ENCODE results near the gene TSTD2.

The TSTD2 gene

DNA sequence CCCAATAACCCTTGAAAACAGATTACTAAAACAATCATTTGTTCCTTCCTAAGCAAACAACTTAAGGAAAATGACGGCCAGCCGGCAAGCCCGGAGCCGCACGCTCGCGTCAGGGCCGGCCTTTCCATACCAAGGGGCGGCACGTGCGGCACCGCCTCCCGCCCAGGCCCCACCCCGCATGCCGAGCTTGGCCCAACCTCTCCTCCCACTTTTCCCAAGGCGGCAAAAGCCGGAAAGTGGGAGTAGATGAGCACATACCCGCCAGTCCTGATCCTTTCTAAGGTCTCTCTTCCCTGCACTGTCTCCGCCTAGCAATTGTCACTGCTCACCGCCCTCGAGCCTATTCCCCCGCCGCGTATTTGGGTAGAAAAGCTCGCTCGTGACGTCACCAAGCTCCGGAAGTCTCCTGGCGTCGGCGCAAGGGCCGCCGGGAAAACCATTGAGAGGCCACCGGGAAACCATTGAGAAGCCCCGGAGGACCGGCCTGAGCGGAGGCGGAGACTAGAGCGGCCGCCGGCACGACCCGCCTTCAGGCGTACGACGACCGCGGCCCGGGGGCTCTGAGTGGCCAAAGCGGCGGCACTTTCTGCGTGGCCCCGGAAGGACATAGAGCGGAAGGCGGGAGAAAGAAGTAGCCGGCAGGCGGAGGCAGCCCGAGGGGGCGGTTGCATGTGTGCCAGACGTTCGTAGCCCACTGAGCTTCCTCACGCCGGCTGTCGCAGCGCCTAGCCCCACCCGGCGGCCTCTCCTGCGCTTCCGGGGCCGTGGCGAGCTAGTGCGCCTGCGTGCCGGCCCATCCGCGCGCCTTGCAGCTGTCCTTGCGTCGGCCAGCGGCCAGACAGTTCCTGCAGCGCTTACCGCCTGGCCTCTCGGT lies at the start of gene TSTD2, which contains the start of gene NCBP1:
TSS of gene TSTD2 (minus strand) at position 384 of the 874 bp plus-strand sequence. CDS start 5,806 bp downstream, outside the sequence.
TSS of gene NCBP1 (plus strand) at position 837 of the 874 bp plus-strand sequence. CDS start 61 bp downstream, outside the sequence.
- DNase-seq: peak; percentile 97

GRCh38 chr9:97682242-97682641 lies 49.1 kb upstream of the TSTD2 start:
- no peak for DNase-seq

- no peak for DNase-seq
These were observed 42.5 kb upstream of the TSTD2 start for GRCh38 chr9:97675655-97676054.

DNA sequence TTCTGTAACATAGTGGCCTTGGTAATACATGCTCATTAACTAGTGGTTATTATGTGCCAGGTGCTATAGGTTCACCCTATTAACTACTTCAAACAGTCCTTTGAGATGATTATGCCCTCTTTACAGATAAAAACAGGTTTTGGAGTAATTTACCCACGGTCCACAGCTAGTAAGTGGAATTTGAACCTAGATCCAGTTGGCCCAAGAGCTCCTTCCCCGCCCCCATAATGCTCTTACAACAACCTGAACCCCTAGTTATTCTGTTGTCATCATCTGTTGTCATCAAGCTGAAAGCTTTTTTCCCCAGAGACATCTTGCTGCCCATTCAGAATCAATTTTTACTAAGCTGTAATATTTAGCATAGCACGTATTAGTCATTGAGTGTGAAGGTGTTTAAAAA lies 40.8 kb upstream of the TSTD2 start:
- no peak for DNase-seq

DNA sequence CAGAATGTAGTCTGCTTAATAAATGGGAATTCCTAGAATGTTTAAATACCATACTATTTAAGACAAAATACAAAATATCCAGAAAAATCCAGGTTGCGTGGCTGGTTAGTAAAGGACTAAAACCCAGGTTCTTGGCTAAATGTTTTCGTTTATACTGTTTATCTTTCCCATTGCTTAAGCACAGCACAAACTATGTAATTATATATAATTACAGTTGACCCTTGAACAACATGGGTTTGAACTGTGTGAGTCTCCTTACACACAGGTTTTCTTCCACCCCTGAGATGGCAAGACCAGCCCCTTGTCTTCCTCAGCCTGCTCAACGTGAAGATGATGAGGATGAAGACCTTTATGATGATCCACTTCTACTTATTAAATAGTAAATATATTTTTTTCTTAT lies 39.2 kb upstream of the TSTD2 start:
- DNase-seq: no peak

GRCh38 chr9:97670586-97670985 lies 37.4 kb upstream of the TSTD2 start:
- no peak for DNase-seq

DNA sequence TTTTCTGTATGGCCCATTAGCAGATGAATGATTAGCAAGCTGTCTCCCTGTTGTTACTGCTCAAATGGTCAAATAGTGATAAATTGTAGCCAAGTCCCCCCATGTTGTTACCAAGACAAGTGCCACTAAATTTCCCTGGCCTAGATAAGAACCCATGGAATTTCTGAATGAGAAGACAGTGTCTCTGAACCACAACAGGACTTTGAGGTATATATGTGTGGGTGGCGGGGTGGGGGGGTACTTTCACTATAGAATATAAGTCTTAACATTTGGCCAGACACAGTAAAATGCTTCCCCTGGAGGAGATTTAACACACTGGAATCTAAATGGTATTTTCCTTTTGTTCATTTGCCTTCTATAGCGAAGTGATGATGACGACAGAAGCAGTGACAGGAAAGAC lies 35.3 kb upstream of the TSTD2 start:
- DNase-seq: peak; percentile 44

GRCh38 chr9:97666907-97667686 lies 33.9 kb upstream of the TSTD2 start:
- DNase-seq: no peak

- no peak for DNase-seq
These were observed 32.6 kb upstream of the TSTD2 start for GRCh38 chr9:97665742-97666141.

DNA sequence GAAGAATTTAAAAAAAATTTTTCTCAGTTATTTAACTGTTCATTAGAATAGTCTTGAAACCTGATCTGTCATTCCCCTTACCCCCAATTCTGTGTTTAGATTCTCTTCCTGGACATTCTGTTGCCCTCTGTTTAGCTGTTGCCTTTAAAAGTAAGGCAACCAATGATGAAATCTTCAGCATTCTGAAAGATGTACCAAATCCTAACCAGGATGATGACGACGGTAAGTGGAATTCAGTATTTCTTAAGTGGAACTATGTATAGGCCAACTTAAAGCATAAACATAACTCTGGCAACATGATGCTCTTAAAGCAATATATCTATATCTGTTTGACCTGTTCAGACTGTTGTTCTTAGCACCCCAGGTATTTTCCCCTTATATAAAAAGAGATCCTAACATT lies 27.7 kb upstream of the TSTD2 start:
- no peak for DNase-seq

DNA sequence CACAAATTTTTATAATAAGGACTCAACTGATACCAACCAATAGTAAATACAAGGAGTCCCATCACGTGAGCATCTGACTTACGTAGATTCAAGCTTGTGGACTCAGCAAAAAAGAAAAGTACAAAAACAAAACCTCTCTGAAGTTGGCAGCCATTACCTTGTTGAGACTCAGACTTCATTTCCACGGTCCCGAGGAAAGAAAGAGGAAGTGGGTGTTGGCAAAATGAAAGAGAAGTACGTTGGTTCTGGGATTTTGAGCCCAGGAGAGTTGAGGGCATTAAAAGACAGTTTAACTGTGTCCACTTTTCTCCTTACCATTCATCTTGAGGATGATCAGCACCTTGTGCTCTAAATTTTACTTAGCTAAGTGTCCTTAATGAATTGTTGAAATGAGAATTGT lies 27.2 kb upstream of the TSTD2 start:
- DNase-seq: no peak

GRCh38 chr9:97659771-97660170 lies 26.6 kb upstream of the TSTD2 start:
- DNase-seq: no peak

GRCh38 chr9:97658707-97659106 lies 25.5 kb upstream of the TSTD2 start:
- no peak for DNase-seq

- DNase-seq: no peak
These were observed 18.5 kb upstream of the TSTD2 start for GRCh38 chr9:97651646-97652045.

DNA sequence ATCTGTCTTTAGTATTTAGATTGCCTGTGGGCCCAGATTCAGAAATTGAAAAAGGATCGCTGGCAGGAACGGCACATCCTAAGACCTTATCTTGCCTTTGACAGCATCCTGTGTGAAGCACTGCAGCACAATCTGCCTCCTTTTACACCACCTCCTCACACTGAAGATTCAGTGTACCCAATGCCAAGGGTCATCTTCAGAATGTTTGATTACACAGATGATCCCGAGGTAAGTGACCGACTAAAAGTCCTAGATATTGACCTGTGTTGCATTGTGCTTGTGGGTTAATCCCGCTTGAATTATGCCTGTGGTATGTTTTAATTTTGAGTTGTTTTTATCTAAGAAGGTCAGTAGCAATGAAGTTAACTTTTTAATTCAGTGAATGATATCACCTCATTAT lies 14.8 kb upstream of the TSTD2 start:
- DNase-seq: no peak

DNA sequence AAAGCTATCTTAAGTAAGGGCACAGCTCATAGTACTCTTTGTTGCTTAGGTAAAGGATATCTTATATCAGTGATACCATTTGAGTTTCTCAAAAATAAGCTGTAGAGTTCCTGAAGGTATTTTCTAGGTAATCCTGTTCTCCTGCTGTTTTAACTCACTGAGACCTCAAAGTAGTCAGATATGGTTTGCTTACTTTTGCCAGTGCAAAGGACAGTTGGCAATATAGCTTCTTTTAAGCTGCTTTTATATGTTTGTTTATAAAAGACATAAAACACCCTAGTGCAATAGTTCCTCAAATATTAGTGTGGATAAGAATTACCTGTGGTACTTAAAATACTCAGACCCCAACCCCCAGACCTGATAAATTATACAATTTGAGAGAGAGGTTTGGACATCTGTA lies 12.6 kb upstream of the TSTD2 start:
- DNase-seq: no peak

GRCh38 chr9:97640325-97640724 lies 7.2 kb upstream of the TSTD2 start:
- no peak for DNase-seq

- DNase-seq: peak; percentile 8
These were observed 5.5 kb upstream of the TSTD2 start for GRCh38 chr9:97638666-97639065.

GRCh38 chr9:97636903-97637302 lies 3.7 kb upstream of the TSTD2 start:
- DNase-seq: no peak

DNA sequence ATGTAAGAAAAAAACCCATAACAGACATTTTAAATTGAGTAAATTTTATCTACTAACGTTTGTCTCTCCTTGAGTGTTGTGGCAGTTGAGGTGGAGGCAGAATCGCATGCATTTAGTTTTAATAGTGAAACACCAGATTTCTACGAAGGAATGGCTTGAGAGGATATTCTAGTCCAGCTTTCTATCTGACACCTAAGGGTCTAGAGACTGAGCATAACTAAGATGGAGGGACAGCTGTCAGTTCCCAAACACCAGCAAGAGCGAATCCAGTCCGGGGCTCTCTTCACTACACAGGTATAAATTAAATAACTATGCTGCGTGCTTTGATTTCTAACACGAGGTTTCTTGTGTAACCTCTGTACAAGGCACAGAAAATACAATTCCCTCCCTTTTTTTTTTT lies 1.9 kb upstream of the TSTD2 start:
- DNase-seq: no peak

GRCh38 chr9:97633859-97634490 lies 807 bp upstream of the TSTD2 start:
- DNase-seq: no peak

- peak; percentile 45 for DNase-seq
These were observed 752 bp downstream of the TSTD2 start for GRCh38 chr9:97632248-97632984.

DNA sequence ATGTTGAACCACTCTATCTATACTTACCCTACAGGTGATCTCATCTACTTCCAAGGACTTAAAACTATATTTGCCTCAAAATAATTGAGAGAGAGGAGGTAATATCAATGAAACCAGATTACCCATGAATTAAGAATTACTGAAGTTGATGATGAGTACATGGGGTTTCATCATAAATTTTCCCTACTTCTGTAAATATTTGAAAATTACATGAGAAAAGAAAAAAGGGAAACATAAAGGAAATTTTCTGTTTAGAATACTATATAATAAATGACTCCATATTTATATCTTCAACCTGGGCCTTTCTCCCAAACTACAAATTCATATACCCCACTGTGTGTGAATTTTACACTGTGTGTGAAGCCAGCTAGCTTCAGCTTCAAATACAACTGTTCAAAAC lies 2.6 kb downstream of the TSTD2 start:
- DNase-seq: no peak

Data from activated CD4-positive, alpha-beta T cell treated with anti-CD3 and anti-CD28 coated beads for 48 hours (primary cell).